Nephron (organoid): ENCODE measurements around the gene MR1.
A peak's percentile ranks its signal among the peaks of the same experiment; 100 is the strongest.
"Not testable (repeated sequence)": the region's sequence is repeated elsewhere in the genome, so short reads cannot be mapped to it uniquely, and the experiment has no call there.

Source experiments
- H3K27ac Mint-ChIP-seq, 3 experiments: 2 replicates each; pipeline ENCODE4 v1.8.0; 2020; ENCODE audit warnings: mixed read lengths in 3 of 3, mild to moderate bottlenecking in 2 of 3, moderate library complexity in 1 of 3
- H3K27me3 Mint-ChIP-seq: 2 replicates; pipeline ENCODE4 v1.8.0; 2021; ENCODE audit warnings: low read depth, mild to moderate bottlenecking, moderate library complexity, mixed read lengths
- H3K36me3 Mint-ChIP-seq: 2 replicates; pipeline ENCODE4 v1.8.0; 2020; ENCODE audit warnings: low read depth, mixed read lengths
- H3K4me1 Mint-ChIP-seq: 2 replicates; pipeline ENCODE4 v1.8.0; 2020; ENCODE audit warnings: mixed read lengths
- H3K4me3 Mint-ChIP-seq, 3 experiments: 2 replicates each; pipeline ENCODE4 v1.8.0; 2020; ENCODE audit warnings: mild to moderate bottlenecking in 3 of 3, mixed read lengths in 3 of 3, moderate library complexity in 2 of 3
- H3K9me3 Mint-ChIP-seq: 2 replicates; pipeline ENCODE4 v1.8.0; 2020; ENCODE audit warnings: mixed read lengths
- CTCF ChIP-seq, 3 experiments: fragments of 200-600 bp; sonication (generic); IDR thresholded peaks; one replicate each; pipeline ENCODE4 v1.5.0; 2021; ENCODE audit warnings: antibody characterized with exemption in 3 of 3; ENCODE audit not compliant: unreplicated experiment in 3 of 3

The MR1 gene

GRCh38 chr1:181043025-181043888, 9.5 kb downstream of the MR1 start:
- no peak for TF ChIP-seq CTCF (IDR thresholded peaks at IDR 0.05; ENCODE audit: unreplicated experiment in 3 of 3)
- Mint-ChIP-seq H3K4me3 (no peak overlapping the region), H3K27me3 (no peaks in the 10 kb centered on the region), H3K4me1 (no peaks in the 10 kb centered on the region), H3K36me3 (no peaks in the 10 kb centered on the region), H3K9me3 (no peaks in the 10 kb centered on the region), H3K27ac (no peak overlapping the region)

- Mint-ChIP-seq H3K27me3 (no peaks in the 10 kb centered on the region), H3K27ac (peak overlapping the region in 1 of 3 experiments; percentile 7), H3K4me1 (no peaks in the 10 kb centered on the region), H3K4me3 (no peak overlapping the region), H3K36me3 (no peaks in the 10 kb centered on the region), H3K9me3 (no peaks in the 10 kb centered on the region)
- no peak for TF ChIP-seq CTCF (IDR thresholded peaks at IDR 0.05; ENCODE audit: unreplicated experiment in 3 of 3)
Observed at GRCh38 chr1:181044449-181044966, 10.7 kb downstream of the MR1 start.

- H3K36me3 Mint-ChIP-seq, H3K27me3 Mint-ChIP-seq, H3K9me3 Mint-ChIP-seq, H3K4me1 Mint-ChIP-seq, H3K4me3 Mint-ChIP-seq, H3K27ac Mint-ChIP-seq: not testable (repeated sequence)
Observed at GRCh38 chr1:181045946-181046345, 12.2 kb downstream of the MR1 start.

GRCh38 chr1:181049378-181049777, 15.6 kb downstream of the MR1 start:
- H3K4me3 Mint-ChIP-seq: no peak overlapping the region
- H3K4me1 Mint-ChIP-seq: no peaks in the 10 kb centered on the region
- no peak overlapping the region for H3K27ac Mint-ChIP-seq

GRCh38 chr1:181050922-181051321, 17.1 kb downstream of the MR1 start:
- Mint-ChIP-seq H3K27ac (no peak overlapping the region), H3K9me3 (no peaks in the 10 kb centered on the region), H3K27me3 (no peaks in the 10 kb centered on the region), H3K4me1 (no peaks in the 10 kb centered on the region), H3K4me3 (no peak overlapping the region), H3K36me3 (no peaks in the 10 kb centered on the region)
- no peak for TF ChIP-seq CTCF (IDR thresholded peaks at IDR 0.05; ENCODE audit: unreplicated experiment in 3 of 3)

More at GRCh38 chr1:181049378-181049777, 15.6 kb downstream of the MR1 start:
- no peak for TF ChIP-seq CTCF (IDR thresholded peaks at IDR 0.05; ENCODE audit: unreplicated experiment in 3 of 3)
- no peaks in the 10 kb centered on the region for H3K27me3 Mint-ChIP-seq
- no peaks in the 10 kb centered on the region for H3K36me3 Mint-ChIP-seq
- H3K9me3 Mint-ChIP-seq: no peaks in the 10 kb centered on the region

- peaks cover 5% of the 10 kb centered on the region for H3K9me3 Mint-ChIP-seq
- H3K27ac Mint-ChIP-seq: no peak overlapping the region
- no peak for TF ChIP-seq CTCF (IDR thresholded peaks at IDR 0.05; ENCODE audit: unreplicated experiment in 3 of 3)
- H3K27me3 Mint-ChIP-seq: peaks cover 4% of the 10 kb centered on the region
- H3K4me3 Mint-ChIP-seq: no peak overlapping the region
- no peaks in the 10 kb centered on the region for H3K36me3 Mint-ChIP-seq
- H3K4me1 Mint-ChIP-seq: peaks cover 3% of the 10 kb centered on the region
Observed at GRCh38 chr1:181056560-181056959, 22.8 kb downstream of the MR1 start.
